OCI-LY1 (cell line): ENCODE measurements around the gene SMAD1.

Experiments
- CTCF ChIP-seq: fragments of 200-600 bp; sonication (generic), shearing (Covaris generic); IDR thresholded peaks from 2 replicates; pipeline ENCODE4 v1.5.1; 2017; ENCODE audit warnings: mild to moderate bottlenecking, antibody characterized with exemption, low read length, moderate library complexity, mixed read lengths
- EZH2 ChIP-seq: fragments of 200-600 bp; sonication (generic), shearing (Covaris generic); IDR thresholded peaks from 2 replicates; pipeline ENCODE4 v1.8.0; 2017; ENCODE audit warnings: borderline replicate concordance, mixed run types, mild to moderate bottlenecking, antibody characterized with exemption, low read length, moderate library complexity, mixed read lengths

- TF ChIP-seq CTCF (no peak), EZH2 (no peak)
Measured at GRCh38 chr4:145525291-145525740, 43.7 kb downstream of the SMAD1 start.
